Mucosa of descending colon (tissue), 3 donors: ENCODE data around the gene FANK1. TPM values are rescaled to one million over a fixed set of nuclear protein-coding genes. Genes with fewer than 3 reads are reported as not detected.
"Not testable (repeated sequence)": the region's sequence is repeated elsewhere in the genome, so short reads cannot be mapped to it uniquely, and the experiment has no call there.

Source experiments
- ATAC-seq: fragments of 200-7000 bp; cut with Tn5 transposase; one replicate; pipeline ENCODE4 v1.9.1; 2020; ENCODE audit warnings: mild to moderate bottlenecking, moderate library complexity
- DNase-seq, 3 donors: peaks; one replicate each; pipeline ENCODE4 v3.0.0-alpha.2; 2020
- H3K36me3 ChIP-seq: fragments of 200-600 bp; one replicate; pipeline ENCODE4 v1.8.0; 2021; ENCODE audit warnings: low read depth, mild to moderate bottlenecking
- H3K4me1 ChIP-seq: fragments of 200-600 bp; one replicate; pipeline ENCODE4 v1.8.0; 2021; ENCODE audit warnings: low read depth, mild to moderate bottlenecking
- H3K4me3 ChIP-seq: fragments of 200-600 bp; one replicate; pipeline ENCODE4 v1.8.0; 2021; ENCODE audit warnings: mild to moderate bottlenecking
- H3K9me3 ChIP-seq: fragments of 200-600 bp; one replicate; pipeline ENCODE4 v1.8.0; 2021; ENCODE audit warnings: mild to moderate bottlenecking
- intact Hi-C, 2 donors: fragments of 100-400 bp; cut with DNase I in 1 of 2; cut with micrococcal nuclease in 1 of 2; formaldehyde crosslinking; loops; one replicate each; pipeline versions ENCODE4 v1.11.0 to v1.11.1; 2022; cut with DNase I, micrococcal nuclease
- total RNA-seq, 3 donors: library from RNA; stranded (reverse); fragmentation: NEBNext Ultra II Directional in 2 of 3; extraction: Animal tissue kit (Norgen Biotek cat#: 25700) in 2 of 3; gene quantifications; one replicate each; pipeline versions ENCODE4 v1.2.1 to v1.2.4, GENCODE V29; 2021 to 2023
- TF ChIP-seq, protein P1 (sequence below): fragments of 200-600 bp; IDR thresholded peaks from one replicate; pipeline ENCODE4 v1.8.0; 2022; ENCODE audit warnings: antibody characterized with exemption, mild to moderate bottlenecking
- donor health status: DM: no; HTN: no; CAD: no; lungs with moderate emphysema.
- donor health status: DM: no; HTN: no; CAD: no.
- donor health status: DM: no; HTN: yes; CAD: no.

The FANK1 gene
- total RNA-seq, 3 donors from 2014 or later = 4.2 to 10.3 (median 7.4) TPM

DNA sequence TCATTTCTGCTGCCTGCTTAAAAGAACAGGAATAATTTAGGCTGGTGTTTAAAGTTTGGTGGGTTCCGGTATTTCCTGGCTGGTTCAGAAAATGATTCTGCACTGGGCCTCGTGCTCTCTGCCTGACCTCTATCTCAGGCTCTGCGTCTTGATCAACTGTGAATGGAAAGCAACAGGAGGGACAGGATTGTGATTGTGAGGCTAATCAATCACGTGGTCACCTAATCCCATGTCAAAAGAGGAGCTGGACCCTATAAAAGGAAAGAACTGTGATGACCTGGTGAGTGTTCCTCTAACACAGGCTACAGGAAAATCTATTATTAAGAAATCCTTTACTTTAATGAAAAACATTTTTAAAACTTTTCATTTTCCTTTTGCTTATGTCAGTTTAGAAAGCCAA lies 15.2 kb upstream of the FANK1 start, which contains the start of gene DHX32:
Gene DHX32, minus strand, starts transcription at position 101 of the 400 bp plus-strand sequence. CDS start 468 bp downstream, outside the sequence.
- Histone ChIP-seq H3K9me3 (peaks cover under 1% of the 10 kb centered on the region), H3K4me1 (no peaks in the 10 kb centered on the region), H3K36me3 (no peaks in the 10 kb centered on the region), H3K4me3 (no peak within 1 kb of the TSS)
- DNase-seq (no peak), ATAC-seq (no peak)
- TF ChIP-seq, protein P1, sequence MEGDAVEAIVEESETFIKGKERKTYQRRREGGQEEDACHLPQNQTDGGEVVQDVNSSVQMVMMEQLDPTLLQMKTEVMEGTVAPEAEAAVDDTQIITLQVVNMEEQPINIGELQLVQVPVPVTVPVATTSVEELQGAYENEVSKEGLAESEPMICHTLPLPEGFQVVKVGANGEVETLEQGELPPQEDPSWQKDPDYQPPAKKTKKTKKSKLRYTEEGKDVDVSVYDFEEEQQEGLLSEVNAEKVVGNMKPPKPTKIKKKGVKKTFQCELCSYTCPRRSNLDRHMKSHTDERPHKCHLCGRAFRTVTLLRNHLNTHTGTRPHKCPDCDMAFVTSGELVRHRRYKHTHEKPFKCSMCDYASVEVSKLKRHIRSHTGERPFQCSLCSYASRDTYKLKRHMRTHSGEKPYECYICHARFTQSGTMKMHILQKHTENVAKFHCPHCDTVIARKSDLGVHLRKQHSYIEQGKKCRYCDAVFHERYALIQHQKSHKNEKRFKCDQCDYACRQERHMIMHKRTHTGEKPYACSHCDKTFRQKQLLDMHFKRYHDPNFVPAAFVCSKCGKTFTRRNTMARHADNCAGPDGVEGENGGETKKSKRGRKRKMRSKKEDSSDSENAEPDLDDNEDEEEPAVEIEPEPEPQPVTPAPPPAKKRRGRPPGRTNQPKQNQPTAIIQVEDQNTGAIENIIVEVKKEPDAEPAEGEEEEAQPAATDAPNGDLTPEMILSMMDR = no peak
- intact Hi-C loops = no loop called here

DNA sequence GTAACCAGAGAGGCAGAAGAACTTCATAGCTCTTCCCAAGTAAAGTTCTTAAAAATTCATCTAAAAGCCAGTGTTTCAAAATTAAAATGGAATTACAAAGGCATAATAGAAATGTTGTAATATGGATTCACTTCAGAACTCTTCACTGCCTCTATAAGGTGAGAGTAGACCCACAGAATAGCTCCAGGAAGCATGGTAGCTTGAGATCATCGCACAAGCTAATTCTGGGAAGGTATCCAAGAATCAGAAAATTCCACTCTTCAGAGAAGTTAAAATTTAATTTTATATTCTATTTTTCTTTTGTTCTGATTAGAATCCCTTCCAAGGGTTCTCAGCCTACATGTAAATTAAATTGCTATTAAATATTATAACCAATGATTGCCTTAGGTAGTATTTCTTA lies 13.8 kb upstream of the FANK1 start:
- Histone ChIP-seq H3K36me3 (no peaks in the 10 kb centered on the region), H3K9me3 (no peaks in the 10 kb centered on the region), H3K4me3 (no peak overlapping the region), H3K4me1 (no peaks in the 10 kb centered on the region)
- DNase-seq = no peak
- TF ChIP-seq, protein P1 = no peak
- no peak for ATAC-seq
- intact Hi-C loops = no loop called here

DNA sequence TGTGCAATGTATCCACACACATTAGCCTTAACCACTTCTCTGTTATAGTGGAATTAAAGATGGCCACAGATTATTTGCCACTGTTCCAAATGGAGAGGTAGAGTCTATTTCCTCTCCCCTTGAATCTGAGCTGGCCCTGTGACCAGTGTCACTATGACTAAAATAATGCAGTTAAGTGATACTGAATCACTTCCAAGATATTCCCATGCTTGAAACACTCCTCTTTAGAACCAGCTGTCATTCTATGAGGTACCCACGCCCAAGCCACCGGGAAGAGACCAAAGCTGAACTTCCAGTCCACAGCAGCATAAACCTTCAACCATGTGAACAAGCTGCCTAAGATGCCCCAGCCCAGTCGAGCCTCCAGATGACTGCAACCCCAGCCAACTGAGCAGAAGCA lies 13.2 kb upstream of the FANK1 start:
- TF ChIP-seq, protein P1 = no peak
- ATAC-seq = peak; percentile 24
- no peaks in the 10 kb centered on the region for H3K9me3 ChIP-seq
- intact Hi-C loops = no loop called here
- no peaks in the 10 kb centered on the region for H3K36me3 ChIP-seq
- no peaks in the 10 kb centered on the region for H3K4me1 ChIP-seq
- DNase-seq = no peak
- H3K4me3 ChIP-seq = no peak overlapping the region

DNA sequence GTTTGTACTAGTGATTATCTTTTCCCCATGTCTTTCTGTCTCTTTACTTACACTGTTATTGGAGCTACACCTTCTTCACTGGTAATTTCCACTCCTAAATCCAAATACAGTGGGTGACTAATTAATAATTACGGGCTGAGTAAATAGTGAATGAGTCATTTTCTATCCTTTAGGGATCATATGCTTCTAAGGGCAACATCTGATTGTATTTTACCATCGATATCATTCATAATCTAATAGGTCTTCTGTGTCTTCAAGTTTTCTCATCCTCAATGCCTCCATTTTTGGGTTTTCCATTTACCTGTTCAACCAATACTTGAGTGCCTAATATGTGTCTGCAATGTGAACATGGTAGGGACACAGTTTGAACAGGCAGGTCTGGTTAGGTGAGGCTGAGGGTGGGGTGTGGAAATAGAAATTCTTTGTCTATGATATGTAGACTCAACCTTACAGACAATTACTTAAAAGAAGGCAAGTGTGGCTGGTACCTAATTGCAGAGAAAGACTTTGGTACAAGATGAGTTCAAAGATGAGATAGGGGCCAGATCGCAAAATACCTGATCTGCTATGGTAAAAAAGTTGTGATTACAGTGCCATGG lies 9.4 kb upstream of the FANK1 start:
- no peak for ATAC-seq
- DNase-seq = no peak

DNA sequence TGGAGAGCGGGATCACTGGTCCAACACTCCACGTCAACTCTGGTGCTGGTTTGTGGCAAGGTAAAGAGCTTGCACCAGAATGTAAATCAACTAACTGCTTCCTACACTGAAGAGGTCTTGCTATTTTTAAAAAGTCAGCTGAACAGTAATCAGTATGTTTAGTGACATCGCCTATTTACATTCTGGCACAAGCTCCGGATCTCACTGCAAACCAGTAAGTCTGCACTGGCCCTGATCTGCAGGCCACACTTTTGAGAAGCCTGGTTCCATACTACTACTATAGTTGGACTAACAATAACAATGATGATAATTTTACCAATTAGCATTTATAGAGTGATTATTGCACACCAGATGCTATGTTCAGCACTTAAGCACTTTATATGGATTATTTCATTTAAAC lies 6.9 kb upstream of the FANK1 start:
- H3K9me3 ChIP-seq, H3K36me3 ChIP-seq, intact Hi-C loops, H3K4me1 ChIP-seq, DNase-seq, H3K4me3 ChIP-seq: not testable (repeated sequence)
- peak; percentile 17 for ATAC-seq

More for the DNA sequence above, 9.4 kb upstream of the FANK1 start:
- TF ChIP-seq, protein P1 = no peak
- intact Hi-C loops = no loop called here
- peaks cover 3% of the 10 kb centered on the region for H3K9me3 ChIP-seq
- H3K4me1 ChIP-seq = peaks cover 2% of the 10 kb centered on the region
- H3K36me3 ChIP-seq = no peaks in the 10 kb centered on the region
- H3K4me3 ChIP-seq = no peak overlapping the region

DNA sequence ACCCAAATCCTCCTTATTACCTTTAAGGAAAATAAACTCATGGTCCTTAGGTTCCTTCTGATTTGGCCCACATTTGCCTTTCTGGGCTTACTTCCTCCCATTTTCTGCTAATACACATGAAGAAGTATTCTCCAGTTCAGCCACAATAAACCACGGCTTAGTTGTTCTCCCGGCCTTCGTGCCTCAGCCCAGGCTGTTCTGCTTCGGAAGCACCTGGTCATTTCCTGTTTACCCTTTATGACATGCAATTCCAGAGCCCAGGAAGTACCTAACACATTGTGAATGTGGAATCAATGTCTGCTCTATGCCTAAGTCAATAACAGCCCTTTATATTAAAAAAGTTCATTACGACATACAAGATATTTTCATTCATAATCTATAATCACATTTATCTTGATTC lies 4.0 kb upstream of the FANK1 start:
- H3K4me1 ChIP-seq, H3K9me3 ChIP-seq, H3K4me3 ChIP-seq, H3K36me3 ChIP-seq, intact Hi-C loops: not testable (repeated sequence)
- peak; percentile 70 for ATAC-seq
- DNase-seq = peak in 2 of 3 donors; percentile 56 to 61

DNA sequence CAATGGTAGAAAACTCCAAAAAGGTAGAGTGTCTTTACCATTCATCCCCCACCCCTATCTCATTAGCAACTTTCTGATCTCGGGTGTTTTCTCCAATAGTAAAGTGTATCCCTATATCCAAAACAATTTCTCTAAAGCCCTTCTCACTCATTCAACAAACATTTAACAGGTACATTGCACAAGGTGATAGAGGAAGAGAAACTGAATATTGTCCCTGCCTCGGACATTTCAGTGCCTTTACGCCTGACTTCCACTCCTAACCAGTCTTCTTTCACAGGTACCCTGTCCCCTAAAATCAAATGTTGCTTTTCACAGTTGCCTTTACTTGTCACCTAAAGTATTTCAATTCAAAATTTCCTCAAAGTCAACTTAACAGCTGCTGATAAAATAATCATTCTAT lies 2.2 kb upstream of the FANK1 start:
- intact Hi-C loops, H3K9me3 ChIP-seq, DNase-seq, H3K4me3 ChIP-seq, H3K36me3 ChIP-seq, H3K4me1 ChIP-seq, ATAC-seq: not testable (repeated sequence)

DNA sequence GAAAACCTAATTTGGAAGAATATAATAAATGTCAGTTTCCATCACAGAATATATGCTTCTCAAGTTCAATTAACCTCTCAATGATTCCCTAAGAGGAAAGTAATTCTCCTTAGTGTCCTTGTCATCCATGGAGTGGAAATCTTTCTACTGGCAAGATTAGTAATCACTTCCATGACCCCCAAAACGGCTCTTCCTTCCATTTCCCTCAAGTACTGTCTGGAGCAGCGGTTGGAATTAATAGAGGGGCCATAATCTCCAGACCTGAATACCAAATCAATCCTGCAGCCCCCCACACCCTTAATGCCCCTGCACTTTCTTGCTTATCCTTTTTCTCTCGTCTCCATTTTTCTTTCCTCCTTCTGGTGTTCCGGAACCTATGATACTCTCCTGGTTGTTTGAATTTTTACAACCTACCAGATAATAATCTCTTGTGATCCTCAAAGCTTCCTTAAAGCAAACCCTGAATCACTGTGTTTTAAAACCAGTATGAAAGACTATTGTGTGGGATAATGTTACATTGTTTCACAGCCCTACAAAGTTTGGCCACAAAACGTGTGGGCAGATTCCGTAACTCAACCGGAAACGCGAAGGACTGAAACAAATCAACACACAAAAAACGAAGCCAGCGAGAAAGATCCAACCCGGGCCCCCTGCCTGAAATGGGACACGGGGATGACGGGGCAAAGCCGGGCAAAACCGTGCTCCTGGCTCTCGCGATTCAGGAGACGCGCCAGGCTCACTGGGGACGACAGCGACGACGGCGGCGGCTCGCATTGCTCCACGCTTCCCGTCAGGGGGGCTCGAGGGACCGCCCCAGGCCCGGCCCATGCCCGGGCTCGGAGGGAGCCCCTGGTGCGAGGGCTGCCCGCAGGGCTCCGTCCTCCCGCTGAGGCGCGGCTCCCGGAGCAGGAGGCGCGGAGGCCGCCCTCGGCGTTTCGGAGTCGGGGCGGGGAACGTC lies 955 bp upstream of the FANK1 start:
- peak overlapping the region; percentile 84 for H3K4me3 ChIP-seq
- H3K36me3 ChIP-seq, intact Hi-C loops, H3K9me3 ChIP-seq: not testable (repeated sequence)
- ATAC-seq (peak; percentile 57), DNase-seq (peak; percentile 61 to 77 (median 77))
- peaks cover 12% of the 10 kb centered on the region for H3K4me1 ChIP-seq

DNA sequence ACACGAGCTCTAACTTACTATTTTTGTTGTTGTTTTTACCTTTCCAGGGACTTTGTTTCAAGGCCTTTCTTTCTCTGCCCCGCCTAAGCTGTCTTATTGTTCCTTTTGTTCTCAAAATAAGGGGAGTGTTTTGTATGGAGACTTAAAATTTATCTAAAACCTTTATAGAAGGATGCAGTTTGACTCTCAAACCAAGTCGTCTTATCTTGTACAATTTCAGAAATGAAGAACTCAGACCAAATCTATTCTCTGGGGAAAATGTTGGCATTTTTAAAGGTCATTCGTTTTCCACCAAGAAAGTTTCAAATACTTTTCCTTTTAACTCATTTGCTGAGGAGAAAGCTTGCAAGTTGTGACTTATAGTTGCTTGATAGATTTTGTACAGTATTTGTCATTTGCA lies 953 bp downstream of the FANK1 start:
- H3K36me3 ChIP-seq, H3K9me3 ChIP-seq, H3K4me1 ChIP-seq, intact Hi-C loops, ATAC-seq, H3K4me3 ChIP-seq, DNase-seq: not testable (repeated sequence)

DNA sequence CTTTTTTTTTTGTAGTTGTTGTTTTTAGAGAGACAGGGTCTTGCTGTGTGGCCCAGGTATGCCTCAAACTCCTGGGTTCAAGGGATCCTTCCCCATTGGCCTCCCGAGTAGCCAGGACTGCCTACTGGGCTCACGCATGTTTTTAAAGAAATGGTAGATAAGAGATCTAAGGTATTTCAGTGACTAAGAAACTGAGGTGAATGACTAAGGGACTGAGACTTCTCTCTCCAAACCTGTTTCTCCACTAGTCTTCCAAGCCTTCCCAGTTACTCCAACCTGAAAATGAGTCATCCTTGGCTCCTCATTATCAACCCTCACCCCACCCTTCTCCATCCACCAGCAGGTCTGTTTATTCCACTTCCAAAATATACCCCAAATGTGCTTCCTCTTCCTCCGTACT lies 4.6 kb downstream of the FANK1 start:
- H3K4me1 ChIP-seq, ATAC-seq, H3K36me3 ChIP-seq, H3K4me3 ChIP-seq, H3K9me3 ChIP-seq, intact Hi-C loops, DNase-seq: not testable (repeated sequence)
